ENCODE data around the gene ABHD8. TPM values are rescaled to one million over a fixed set of nuclear protein-coding genes. Genes with fewer than 3 reads are reported as not detected.

ABHD8 gene
- total RNA-seq, 1 donor, result 4.9 TPM

Other genes starting within 250 kb of the ABHD8 start
- gene HAUS8, start 228.0 kb downstream of the ABHD8 start, total RNA-seq, result 9.3 TPM
- 197 TPM for gene MYO9B, start 227.6 kb downstream of the ABHD8 start, total RNA-seq
- 8.6 TPM for gene USE1, start 88.1 kb downstream of the ABHD8 start, total RNA-seq
- 2.1 TPM for gene OCEL1, start 77.2 kb downstream of the ABHD8 start, total RNA-seq
- gene NR2F6, start 57.5 kb downstream of the ABHD8 start, total RNA-seq, result 2.1 TPM
- under 0.01 TPM for gene USHBP1, start 38.7 kb downstream of the ABHD8 start, total RNA-seq
- gene BABAM1, start 36.0 kb downstream of the ABHD8 start, total RNA-seq, result 27.3 TPM
- gene ANKLE1, start 21.5 kb downstream of the ABHD8 start, total RNA-seq, result 0.94 TPM
- gene MRPL34, start 2.4 kb upstream of the ABHD8 start, total RNA-seq, result 22.8 TPM
- gene DDA1, start 6.1 kb upstream of the ABHD8 start, total RNA-seq, result 13.7 TPM
- gene ANO8, start 31.4 kb upstream of the ABHD8 start, total RNA-seq, result 5.5 TPM
- gene GTPBP3, start 34.1 kb upstream of the ABHD8 start, total RNA-seq, result 11.3 TPM
- 0.63 TPM for gene PLVAP, start 73.9 kb upstream of the ABHD8 start, total RNA-seq
- 0.42 TPM for gene CCDC194, start 90.8 kb upstream of the ABHD8 start, total RNA-seq
- 25.1 TPM for gene BST2, start 102.2 kb upstream of the ABHD8 start, total RNA-seq
- 13.1 TPM for gene MVB12A, start 116.6 kb upstream of the ABHD8 start, total RNA-seq
- gene TMEM221, start 145.2 kb upstream of the ABHD8 start, total RNA-seq, result not detected
- not detected for gene NXNL1, start 157.5 kb upstream of the ABHD8 start, total RNA-seq
- gene SLC27A1, start 167.1 kb upstream of the ABHD8 start, total RNA-seq, result 5.8 TPM
- gene PGLS, start 208.2 kb upstream of the ABHD8 start, total RNA-seq, result 43.0 TPM